CD4-positive, alpha-beta T cell treated with Interleukin-4 for 4 hours (primary cell): ENCODE results near the gene BTBD7.

Source experiments
- DNase-seq: peaks from one replicate; pipeline ENCODE4 v3.0.0-alpha.2; 2020

Gene BTBD7

GRCh38 chr14:93301821-93302447, 30.9 kb downstream of the BTBD7 start:
- DNase-seq = no peak

- DNase-seq = no peak
Measured at GRCh38 chr14:93299866-93300265, 33.0 kb downstream of the BTBD7 start.

- DNase-seq = no peak
Measured at GRCh38 chr14:93299416-93299815, 33.4 kb downstream of the BTBD7 start.

- no peak for DNase-seq
Measured at GRCh38 chr14:93295541-93296220, 37.2 kb downstream of the BTBD7 start.

- DNase-seq = no peak
Measured at GRCh38 chr14:93286212-93286890, 46.5 kb downstream of the BTBD7 start.

GRCh38 chr14:93285044-93285443, 47.8 kb downstream of the BTBD7 start:
- DNase-seq = no peak

GRCh38 chr14:93281937-93282336, 50.9 kb downstream of the BTBD7 start:
- no peak for DNase-seq

GRCh38 chr14:93280743-93281142, 52.1 kb downstream of the BTBD7 start:
- DNase-seq = no peak

- DNase-seq = no peak
Measured at GRCh38 chr14:93276031-93276716, 56.7 kb downstream of the BTBD7 start.

- no peak for DNase-seq
Measured at GRCh38 chr14:93274055-93274806, 58.6 kb downstream of the BTBD7 start.

- no peak for DNase-seq
Measured at GRCh38 chr14:93271111-93271510, 61.7 kb downstream of the BTBD7 start.

- no peak for DNase-seq
Measured at GRCh38 chr14:93269341-93270068, 63.3 kb downstream of the BTBD7 start.

- no peak for DNase-seq
Measured at GRCh38 chr14:93268406-93268805, 64.4 kb downstream of the BTBD7 start.

- no peak for DNase-seq
Measured at GRCh38 chr14:93267149-93267711, 65.6 kb downstream of the BTBD7 start.

GRCh38 chr14:93266127-93266526, 66.7 kb downstream of the BTBD7 start:
- no peak for DNase-seq

- DNase-seq = no peak
Measured at GRCh38 chr14:93263416-93263815, 69.4 kb downstream of the BTBD7 start.

- no peak for DNase-seq
Measured at GRCh38 chr14:93262446-93262845, 70.4 kb downstream of the BTBD7 start.

GRCh38 chr14:93249128-93249831, 83.6 kb downstream of the BTBD7 start:
- DNase-seq = no peak

GRCh38 chr14:93246534-93246933, 86.3 kb downstream of the BTBD7 start:
- no peak for DNase-seq

- DNase-seq = no peak
Measured at GRCh38 chr14:93245764-93246420, 86.9 kb downstream of the BTBD7 start.

- no peak for DNase-seq
Measured at GRCh38 chr14:93240678-93241000, 92.2 kb downstream of the BTBD7 start.
